Measurements from ENCODE around the gene RPL39L.

RPL39L gene

DNA sequence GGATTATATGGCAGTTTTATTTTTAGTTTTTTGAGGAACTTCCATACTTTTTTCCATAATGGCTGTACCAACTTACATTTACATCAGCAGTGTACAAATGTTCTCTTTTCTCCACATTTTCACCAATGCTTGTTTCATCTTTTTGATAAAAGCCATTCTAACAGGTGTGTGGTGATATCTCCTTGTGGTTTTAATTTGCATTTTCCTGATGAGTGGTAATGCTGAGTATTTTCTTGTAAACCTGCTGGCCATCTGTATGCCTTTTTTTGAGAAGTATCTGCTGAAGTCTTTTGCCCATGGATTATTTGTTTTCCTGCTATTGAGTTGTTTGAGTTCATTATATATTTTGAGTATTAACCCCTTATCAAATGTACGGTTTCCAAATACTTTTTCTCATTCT, 50.6 kb downstream of the RPL39L start:
- no peak for DNase-seq

DNA sequence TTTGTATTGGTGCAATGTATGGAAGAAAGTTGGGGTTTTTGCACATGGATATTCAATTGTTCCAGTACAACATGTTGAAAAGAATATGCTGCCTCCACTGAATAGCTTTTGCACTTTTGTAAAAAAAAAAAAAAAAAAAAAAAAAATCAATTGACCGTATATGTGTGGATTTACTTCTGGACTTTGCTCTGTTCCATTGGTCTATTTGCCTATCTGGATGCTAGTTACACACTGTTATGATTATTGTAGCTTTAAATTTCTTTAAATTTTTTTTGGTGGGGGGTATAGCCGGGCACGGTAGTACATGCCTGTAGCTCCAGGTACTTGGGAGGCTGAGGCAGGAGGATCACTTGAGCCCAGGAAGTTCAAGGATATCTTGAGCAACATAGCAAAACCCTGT, 52.5 kb downstream of the RPL39L start:
- no peak for DNase-seq

DNA sequence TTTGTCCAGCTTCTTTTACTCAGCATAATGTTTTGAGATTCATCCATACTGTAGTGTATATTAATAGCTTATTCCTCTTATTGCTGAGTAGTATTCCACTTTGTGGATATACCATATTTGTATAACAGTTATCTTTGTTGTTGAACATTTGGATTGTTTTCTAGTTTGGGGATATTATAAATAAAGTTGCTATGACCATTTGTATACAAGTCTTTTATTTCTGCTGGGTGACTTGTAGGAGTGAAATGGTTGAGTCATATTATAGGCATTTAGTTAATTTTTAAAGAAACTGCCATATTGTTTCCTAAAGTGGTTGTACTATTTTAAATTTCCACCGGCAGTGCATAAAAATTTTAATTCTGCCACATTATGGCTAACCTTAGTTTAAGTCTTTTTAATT, 53.4 kb downstream of the RPL39L start:
- DNase-seq = no peak

DNA sequence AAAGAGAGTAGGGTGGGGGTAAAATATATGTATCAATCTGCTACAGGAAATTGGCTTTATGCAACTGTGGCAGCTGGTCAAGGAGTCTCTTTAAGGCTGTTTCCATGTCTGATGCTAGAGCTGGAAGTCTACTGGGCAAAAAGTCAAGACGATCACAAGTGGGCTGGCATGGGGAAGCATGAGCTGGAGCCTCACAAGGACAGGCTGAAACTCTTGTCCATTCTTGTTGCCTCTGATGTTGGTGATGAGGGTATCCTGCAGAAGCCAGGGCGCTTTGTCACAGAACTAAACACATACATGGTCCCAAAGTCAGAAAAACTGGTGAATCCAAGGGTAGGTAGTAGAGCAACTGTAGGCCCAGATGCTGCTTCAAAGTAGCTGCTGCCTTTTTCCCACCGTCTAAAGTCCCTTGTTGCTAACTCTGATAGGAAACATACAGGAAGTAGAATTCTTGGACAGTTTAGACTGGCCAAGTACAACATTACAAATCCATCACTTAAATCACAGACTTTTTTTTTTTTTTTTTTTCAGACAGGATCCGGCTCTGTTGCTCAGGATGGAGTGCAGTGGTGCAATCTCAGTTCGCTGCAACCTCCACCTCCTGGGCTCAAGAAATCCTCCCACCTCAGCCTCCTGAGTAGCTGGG, 54.2 kb downstream of the RPL39L start:
- DNase-seq = no peak

DNA sequence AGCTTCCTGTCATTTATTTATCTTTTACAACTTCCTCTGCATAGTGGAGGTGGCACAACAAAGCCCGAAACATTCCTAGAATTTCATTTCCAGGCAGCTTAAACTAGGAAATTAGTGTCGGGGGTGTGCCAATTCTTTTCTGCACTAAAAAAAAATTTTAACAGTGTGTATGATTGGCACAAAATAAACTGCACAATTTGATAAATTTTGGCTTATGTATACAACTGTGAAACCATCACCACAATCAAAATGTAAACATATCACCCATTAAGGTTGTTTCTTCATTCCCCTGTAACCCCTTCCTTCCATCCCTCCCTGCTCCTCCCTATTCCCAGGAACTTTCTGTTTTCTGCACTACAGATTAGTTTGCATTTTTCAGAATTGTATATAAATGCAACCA, 54.7 kb downstream of the RPL39L start:
- no peak for DNase-seq

DNA sequence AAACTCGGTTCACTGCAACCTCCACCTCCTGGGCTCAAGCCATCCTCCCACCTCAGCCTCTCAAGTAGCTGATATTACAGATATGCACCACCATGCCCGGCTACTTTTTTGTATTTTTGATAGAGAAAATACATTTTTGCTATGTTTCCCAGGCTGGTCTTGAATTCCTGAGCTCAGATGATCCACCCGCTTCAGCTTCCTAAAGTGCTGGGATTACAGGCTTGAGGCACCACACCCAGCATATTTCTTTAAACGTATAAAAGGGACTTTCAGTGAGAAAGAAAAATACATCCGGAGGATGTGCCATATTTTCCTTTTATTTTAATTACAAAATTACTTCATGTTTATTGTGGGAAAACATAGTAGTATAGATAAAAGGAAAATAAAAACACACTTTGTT, 55.2 kb downstream of the RPL39L start:
- no peak for DNase-seq

DNA sequence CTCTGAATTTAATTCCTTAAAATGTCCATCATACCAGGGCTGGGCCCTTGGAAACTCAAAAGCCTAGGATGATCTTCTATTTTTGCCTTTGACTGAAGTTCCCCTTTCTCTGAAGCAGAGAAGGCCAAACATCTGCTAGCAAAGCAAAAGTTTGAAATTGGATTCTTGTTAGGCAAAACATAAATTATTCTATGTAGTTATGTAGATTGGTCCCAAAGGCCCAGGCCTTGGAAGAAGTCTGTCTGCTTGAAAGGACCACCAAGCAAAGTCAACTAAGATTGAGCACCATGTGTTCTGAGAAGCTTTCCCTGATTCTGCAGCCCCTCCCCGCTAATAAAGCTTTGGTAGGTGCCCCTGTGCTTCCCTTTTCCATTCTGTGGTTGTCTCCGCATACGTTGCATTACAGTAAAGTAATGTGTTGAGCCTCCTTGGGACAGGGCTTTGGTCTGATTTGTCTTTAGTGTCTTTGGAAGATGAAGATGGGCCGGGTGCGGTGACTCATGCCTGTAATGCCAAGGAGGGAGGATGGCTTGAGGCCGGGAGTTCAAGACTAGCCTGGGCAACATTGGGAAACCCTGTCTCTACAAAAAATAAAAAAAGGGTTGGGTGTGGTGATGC, 56.4 kb downstream of the RPL39L start:
- DNase-seq = no peak

DNA sequence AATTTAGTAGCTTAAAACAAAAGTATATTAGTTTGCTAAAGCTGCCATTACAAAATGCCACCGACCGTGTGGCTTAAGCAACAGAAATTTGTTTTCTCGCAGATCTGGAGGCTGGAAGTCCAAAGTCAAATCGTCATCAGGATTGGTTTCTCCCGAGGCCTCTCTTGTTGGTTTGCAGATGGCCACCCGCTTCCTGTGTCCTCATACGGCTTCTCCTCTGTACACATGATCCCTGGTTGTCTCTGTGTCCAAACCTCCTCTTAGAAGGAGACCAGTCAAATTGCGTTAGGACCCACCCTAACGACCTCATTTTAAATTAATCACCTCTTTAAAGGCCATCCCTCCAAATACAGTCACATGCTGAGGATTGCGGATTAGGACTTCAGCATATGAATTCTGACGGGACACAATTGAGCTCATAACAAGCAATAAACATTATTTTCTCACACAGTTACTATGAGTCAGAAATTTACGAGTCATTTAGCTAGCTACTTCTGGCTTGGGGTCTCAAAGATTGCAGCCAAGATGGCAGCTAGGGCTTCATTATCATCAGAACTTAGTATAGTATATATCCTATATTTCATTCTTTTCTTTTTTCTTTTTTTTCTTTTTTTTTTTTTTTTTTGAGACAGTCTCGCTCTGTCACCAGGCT, 58.4 kb downstream of the RPL39L start:
- no peak for DNase-seq

DNA sequence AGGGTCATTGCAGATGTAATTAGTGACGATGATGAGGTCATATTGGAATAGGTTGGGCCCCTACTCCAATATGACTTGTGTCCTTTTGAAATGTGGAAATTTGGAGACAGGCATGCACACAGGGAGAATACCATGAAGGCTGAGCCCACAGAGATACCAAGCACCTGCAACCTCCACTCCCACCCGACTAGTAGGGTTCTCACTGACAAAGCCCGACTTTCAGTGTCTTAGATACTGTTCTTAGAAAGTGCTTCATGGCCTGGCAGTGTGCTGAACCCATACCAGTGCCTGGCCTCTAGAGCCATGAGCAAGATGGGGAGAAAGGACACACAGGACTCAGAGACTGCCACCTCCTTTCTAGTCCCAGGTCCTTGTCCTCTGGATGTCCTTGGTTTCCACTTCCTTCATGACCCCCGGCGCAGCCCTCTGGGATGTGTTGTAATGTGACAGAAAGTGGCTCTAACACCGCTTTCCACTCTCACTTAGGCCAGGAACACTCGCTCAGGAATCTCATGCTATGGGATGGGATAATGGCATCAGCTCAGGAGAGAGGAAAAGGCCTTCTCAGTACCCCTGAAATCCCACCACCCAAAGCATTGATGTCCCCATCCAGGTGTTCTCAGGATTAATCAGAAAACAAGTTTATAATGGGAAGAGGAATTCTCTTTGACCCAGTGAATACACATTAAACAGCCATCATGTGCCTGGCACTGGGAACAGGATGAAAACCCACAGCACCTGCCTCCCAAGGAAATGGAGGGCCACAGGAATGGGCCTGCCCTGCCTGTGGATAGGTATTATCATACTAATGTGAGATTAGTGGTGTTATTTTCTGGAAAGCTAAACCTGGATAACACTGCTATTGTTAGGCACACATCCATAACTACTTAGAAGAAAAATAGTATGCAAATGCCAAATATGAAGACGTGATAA, 59.9 kb downstream of the RPL39L start:
- no peak for DNase-seq

DNA sequence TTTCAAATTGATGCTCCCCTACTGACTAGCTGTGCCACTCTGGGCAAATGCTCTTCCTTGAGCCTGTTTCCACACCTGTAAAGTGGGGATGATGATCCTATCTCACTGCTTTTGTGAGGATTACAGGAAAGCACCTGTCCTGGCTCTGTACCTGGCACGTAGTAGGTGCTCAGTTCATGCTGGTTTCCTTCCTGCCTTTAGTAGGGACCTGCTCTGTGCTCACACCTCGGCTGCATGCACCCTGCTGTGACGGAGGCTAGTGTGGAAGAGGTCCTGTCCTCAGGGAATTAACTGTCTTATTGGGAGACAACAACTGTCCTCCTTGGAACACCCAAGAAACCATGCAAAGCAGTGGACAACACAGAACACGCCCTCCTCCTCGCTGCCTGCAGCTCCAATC, 61.8 kb downstream of the RPL39L start:
- no peak for DNase-seq

DNA sequence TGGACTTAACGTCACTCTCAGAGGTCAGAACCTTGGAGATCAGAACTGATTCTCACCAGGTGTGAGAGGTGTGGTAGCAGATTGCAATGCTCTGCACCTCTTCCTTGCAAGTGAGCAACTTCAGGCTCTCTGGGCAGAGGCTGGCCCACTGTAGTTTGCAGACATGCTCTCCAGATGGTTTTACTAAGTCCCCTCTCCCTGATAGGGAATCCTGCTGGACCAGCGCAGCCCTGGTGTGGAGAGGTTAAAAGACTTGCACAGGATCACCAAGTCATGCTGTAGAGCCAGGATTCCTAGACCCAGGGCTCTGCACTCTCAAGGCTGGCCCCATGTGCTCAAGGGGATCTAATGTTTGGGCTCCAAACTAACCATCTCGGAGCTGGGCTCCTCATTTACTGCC, 62.2 kb downstream of the RPL39L start:
- DNase-seq = no peak

DNA sequence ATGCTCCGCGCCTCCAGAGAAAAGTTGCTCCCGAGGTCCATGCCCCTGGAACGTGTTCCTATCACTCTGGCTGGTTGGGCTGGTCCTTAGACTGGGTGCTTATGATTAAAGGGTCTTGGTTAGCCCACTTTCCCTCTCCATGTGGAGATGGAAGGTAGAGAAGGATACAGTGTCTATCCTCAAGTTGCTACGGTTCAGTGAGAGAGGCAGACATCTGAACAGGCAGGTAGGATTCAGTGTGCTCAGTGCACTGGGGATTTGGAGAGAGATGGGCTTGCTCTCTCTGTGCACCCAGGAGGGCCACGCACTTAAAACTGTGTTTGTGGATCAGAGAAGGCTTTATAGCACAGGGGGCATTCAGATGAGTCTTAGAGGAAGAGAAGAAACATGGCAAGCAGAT, 63.0 kb downstream of the RPL39L start:
- DNase-seq = no peak

DNA sequence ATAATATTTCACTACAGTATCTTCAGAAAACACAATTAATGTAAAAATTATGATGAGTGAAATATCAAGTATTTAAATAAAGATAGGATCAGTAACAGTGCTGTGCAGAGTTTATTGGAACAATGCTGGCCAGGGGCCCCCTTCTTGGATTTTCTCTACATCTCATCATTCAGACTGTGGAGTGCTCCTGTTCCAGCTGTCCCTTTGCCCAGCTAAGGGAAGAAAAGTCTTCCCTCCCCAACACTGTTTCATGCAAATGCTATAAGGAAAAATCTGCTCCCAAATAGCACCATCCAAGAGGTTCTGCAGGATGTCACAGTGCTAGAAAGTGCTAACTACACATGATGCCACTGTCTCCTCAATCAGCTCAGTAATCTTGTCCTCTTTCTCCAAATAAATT, 64.5 kb downstream of the RPL39L start:
- no peak for DNase-seq

DNA sequence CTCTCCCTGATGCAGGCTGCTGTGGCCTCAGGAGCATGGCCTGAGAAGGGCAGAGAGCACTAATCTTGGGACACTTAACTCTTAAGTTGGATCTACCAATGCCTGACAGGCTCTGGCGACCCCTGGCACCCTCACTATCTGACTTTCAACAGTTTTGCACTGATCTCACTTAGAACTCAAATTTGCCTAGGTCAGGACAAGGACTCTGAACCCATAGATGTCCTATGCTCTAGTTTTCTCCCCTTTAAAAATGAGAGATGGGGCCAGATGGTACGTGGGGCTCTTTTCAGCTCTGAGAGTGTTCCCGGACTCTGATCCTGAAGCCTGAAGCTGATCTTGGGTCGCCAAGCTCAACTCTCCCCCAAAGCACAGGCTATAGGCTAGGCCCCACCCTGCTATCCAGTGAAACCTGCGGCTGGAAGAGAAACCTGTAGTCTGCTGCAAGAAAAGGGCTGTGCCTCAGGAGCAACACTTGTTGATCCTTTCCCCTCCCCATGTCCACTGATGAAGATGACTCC, 65.7 kb downstream of the RPL39L start:
- no peak for DNase-seq

DNA sequence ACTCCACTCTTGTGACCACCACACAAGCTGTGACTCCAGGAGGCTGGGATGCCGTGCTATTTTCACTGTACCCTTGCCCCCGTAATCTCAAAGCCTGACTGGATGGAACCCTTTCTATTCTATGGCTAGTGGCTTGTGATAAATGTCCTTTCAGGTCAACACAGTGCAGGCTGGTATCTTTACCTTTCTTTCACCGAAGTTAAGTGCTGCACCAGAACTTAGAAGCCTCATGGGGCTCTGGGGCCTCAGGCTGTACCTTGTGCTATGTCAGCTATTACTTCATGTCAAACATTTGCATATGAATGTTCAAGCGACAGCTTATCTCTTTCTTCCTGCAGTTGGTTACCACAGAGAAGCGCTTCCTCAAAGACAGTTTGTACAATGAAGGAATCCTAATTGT, 66.8 kb downstream of the RPL39L start:
- no peak for DNase-seq

DNA sequence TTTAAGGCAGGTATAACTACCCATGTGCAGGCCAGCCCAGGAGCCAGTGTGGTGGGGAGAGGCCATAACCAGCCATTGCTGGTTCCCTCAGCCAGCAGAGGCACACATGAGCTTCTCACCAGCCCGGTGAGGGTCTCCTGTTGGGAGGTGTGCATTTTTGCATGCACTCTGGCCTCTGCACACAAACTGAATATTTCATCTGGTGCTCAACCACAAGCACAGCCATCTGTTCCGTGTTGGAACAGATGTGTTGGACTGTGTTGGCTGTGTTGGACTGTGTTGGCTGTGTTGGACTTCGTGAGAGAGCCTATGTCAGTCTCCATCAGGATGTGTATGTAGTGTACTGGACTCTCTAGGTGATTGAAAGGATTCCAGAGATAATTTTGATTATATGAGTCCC, 67.2 kb downstream of the RPL39L start:
- no peak for DNase-seq

Measured in CD4-positive, alpha-beta T cell treated with Interleukin-15 for 1 hour (primary cell).